HuH-7.5 (cell line): ENCODE results near the gene NANOS3.

Experiments
- DNase-seq: peaks from one replicate; pipeline ENCODE4 v3.0.0; 2011; ENCODE audit warnings: low spot score

The NANOS3 gene

GRCh38 chr19:13885826-13886365 is 9.0 kb downstream of the NANOS3 start:
- DNase-seq, result no peak

- DNase-seq, result no peak
Measured at GRCh38 chr19:13887018-13887436, 10.1 kb downstream of the NANOS3 start.

- DNase-seq, result no peak
Measured at GRCh38 chr19:13887517-13887916, 10.6 kb downstream of the NANOS3 start.

GRCh38 chr19:13888281-13888680 is 11.3 kb downstream of the NANOS3 start:
- DNase-seq, result no peak

DNA sequence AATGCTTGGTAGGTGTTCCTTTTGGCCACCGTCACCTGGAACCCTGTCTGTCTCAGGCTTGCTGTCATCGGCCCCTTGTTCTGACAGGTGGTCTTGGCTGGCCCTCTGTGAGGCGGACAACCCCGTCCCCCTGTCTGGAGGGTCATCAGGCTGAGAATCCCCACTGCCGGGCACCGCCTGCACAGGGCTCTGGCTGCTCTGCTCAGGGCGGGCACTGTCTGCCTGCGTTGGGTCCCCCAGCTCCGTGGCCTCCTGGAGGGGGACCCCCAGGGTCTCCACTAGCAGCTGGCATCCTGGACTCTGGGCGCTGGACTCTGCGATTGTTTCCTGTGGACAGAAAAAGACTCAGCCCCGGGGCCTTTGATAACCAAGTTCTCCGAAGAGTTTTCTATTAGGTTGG is 13.2 kb downstream of the NANOS3 start:
- no peak for DNase-seq

- DNase-seq, result no peak
Measured at GRCh38 chr19:13892870-13893269, 15.9 kb downstream of the NANOS3 start.

GRCh38 chr19:13894552-13894951 is 17.6 kb downstream of the NANOS3 start:
- DNase-seq, result no peak

GRCh38 chr19:13896227-13896626 is 19.3 kb downstream of the NANOS3 start:
- DNase-seq, result no peak

DNA sequence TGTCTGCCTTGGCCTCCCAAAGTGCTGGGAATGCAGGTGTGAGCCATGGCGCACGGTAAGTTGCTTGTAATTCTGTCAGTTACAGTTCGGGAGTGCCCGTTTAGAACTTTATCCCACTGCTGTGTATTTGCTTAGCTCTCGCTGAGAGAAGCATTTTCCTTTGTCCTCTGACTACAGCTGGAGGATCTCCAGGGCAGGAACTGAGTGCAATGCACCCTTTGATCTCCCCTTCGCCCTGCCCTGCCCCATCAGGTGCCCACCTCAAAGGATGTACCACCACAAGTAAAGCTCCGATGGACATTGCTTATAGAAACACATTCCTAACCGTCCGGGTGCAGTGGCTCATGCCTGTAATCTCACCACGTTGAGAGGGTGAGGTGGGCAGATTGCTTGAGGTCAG is 22.5 kb downstream of the NANOS3 start:
- no peak for DNase-seq

DNA sequence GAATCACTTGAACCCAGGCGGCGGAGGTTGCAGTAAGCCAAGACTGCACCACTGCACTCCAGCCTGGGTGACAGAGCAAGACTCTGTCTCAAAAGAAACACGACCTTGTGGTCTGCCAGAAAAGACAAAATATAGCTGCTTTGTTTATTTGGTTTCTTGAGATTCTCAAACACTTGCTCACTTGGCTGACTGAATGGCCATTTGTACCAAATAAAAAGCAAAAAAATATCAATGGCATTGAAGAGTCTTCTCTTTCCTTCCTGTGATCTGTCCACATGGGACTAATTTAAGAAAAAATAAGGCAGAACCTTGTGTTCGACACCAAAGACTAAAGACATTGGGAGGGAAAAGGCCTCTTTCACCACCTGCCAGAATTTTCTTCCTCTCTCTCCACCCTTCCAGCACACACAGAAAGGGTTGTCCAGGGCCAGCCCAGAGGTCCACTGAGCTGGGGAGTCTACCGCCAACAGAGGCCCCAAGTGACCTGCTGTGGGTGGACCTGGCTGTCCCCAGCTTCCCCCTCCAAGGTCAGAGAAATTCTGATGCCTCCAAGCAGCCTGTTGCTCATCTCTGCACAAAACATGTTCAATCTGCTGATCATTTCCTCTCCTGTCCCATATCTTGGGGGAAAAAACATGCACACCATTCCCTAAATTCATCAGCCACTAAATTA is 23.1 kb downstream of the NANOS3 start:
- DNase-seq, result no peak

DNA sequence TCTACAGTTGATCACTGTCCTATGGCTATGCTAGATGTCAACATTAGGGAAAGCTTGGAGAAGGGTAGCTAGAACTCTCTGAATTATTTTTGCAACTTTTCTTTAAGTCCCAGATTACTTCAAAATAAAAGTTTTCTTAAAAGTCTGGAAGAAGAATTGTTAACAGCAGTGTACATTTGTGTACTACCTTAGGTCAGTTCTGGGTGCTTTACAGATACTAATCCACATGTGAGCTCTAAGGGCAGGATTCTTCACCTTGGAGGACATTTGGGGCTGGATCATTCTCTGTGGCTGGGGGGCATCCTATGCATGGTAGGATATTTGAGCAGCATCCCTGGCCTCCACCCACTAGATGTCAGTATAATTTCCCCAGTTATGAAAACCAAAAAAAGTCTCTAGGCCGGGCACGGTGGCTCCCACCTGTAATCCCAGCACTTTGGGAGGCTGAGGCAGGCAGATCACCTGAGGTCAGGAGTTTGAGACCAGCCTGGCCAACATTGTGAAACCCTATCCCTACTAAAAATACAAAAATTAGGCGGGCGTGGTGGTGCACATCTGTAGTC is 26.1 kb downstream of the NANOS3 start:
- no peak for DNase-seq

DNA sequence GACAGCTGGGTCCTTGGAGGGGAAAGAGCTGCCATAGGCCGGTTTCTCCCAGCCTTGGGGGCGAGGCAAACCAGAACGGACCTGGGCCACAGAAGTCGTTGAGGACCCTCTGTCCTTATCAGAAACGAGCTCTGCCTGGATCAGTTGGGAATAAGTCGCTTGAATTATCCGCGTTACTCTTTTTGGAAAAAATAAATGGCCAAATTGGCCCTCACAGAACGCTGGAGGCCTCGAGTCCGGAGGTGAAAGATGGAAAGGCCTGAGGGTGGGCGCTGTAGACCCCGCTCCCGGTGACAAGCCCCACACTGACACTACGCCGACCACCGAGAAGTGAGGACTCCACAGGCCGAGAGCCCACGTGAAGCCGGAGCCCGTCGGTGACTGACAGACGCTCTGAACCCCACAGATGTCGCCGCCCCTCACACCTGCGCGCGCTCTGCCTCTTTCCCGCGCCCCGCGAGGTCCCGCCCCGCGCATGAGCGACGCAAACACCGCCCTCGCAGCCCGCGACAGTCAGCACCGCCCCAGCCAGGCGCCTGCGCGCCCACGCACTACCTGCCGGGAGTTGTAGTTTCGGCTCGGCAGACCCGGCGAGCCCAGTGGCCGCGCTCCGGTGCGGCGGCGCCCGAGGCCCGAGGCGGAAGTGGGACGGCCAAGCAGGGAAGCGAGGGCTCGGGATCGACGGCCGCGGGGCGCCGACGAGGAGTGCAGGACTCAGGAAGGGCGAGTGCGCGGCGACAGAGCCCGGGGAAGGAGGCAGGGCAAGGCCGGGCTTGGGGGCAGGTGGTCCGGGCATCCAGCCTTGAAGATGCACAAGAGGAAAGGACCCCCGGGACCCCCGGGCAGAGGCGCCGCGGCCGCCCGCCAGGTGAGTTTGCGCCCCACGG is 28.9 kb downstream of the NANOS3 start, which contains the start of the genes BRME1 and CC2D1A:
TSS of gene BRME1 (minus strand) at position 484 of the 887 bp plus-strand sequence. CDS start 1,225 bp downstream, outside the sequence.
TSS of gene CC2D1A (plus strand) at position 568 of the 887 bp plus-strand sequence. CDS start at position 809, 241 bp downstream.
- peak; percentile 98 for DNase-seq

DNA sequence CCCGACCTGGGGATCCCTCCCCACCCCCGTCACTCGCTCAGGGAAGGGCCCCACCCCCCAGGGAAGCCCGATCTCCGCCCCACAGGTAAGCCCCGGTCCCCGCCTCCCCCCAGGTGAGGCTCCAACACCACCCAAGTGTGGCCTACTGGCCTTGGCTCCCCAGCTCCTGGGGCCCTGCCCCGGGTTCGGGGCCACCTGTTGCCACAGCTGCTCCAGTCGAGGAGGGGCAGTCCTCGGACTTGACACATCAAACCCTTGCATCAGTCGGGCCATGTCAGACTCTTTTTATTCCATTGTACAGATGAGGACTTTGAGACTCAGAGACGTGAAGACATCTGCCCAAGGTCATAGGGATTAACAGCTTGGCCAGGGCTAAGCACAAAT is 29.6 kb downstream of the NANOS3 start:
- DNase-seq, result no peak

- DNase-seq, result no peak
Measured at GRCh38 chr19:13906910-13907309, 30.0 kb downstream of the NANOS3 start.

GRCh38 chr19:13908674-13909073 is 31.7 kb downstream of the NANOS3 start:
- no peak for DNase-seq

DNA sequence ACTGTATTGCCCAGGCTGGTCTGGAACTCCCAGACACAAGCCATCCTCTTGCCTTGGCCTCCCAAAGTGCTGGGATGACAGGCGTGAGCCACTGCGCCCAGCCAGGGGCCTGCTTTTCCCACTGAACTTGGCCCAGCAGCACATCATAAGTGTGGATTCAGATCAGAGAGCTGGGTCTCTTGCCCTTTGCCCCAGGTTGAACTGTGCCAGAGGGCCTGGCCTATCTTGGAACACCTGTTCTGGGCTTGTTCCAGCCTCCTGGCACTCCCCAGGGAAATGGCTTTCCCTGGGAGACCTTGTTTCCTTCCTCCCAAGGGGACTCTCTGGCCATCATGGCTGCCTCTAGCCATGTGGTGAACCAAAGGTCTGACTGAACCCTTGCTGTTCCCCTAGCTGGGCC is 32.5 kb downstream of the NANOS3 start:
- no peak for DNase-seq

DNA sequence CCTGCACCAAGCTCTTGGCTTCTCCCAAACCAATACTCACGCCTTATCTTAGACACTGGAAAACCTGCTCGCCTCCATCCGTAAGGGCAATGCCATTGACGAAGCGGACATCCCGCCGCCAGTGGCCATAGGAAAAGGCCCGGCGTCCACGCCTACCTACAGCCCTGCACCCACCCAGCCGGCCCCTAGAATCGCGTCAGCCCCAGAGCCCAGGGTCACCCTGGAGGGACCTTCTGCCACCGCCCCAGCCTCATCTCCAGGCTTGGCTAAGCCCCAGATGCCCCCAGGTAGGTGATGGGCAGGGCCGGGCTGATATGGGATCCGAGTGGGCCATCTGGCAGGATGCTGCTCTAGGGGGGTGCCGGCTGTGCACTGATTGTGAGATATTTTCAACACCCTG is 36.4 kb downstream of the NANOS3 start:
- DNase-seq, result no peak

GRCh38 chr19:13914777-13915176 is 37.8 kb downstream of the NANOS3 start:
- no peak for DNase-seq

DNA sequence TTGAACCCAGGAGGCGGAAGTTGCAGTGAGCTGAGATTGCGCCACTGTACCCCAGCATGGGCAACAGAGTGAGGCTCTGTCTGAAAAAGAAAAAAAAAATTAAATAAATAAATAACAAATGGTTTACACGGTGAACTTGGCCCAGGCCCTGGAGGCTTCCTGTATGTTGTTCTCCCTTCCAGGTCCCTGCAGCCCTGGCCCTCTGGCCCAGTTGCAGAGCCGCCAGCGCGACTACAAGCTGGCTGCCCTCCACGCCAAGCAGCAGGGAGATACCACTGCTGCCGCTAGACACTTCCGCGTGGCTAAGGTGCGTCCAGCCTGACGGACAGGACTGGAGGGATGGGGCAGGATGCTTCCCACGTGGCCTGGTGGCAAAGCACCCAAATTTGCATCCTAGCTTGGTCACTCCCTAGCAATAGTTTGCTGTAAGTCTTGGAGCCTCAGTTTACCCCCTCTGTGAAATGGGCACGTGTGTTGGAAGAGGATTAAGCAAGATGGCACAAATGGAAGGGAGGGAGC is 41.0 kb downstream of the NANOS3 start:
- DNase-seq, result no peak

DNA sequence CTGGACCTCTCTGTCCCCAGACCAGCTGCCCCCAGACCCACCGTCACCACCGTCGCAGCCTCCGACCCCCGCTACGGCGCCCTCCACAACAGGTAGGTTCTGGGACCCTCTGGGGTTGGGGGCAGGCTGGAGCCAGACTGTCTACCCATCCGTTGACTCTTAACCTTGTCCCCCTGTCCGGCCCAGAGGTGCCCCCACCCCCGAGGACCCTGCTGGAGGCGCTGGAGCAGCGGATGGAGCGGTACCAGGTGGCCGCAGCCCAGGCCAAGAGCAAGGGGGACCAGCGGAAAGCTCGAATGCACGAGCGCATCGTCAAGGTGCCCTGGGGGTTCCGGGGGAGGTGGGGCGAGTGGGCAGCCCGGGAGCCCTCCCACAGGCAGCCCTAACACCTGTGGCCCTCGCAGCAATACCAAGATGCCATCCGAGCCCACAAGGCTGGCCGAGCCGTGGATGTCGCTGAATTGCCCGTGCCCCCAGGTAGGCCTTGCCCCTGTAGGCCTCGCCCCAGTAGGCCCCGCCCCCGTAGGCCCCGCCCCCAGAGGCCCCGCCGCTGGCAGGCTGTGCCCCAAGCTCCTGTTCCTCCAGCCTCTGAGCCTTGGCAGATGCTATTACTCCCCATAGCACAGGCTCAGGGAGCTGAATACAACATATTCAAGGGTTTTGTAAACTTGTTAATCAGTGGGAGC is 41.9 kb downstream of the NANOS3 start:
- no peak for DNase-seq

- DNase-seq, result no peak
Measured at GRCh38 chr19:13920524-13920923, 43.6 kb downstream of the NANOS3 start.
